ENCODE results near the gene MAN2A2.
A peak's percentile ranks its signal among the peaks of the same experiment; 100 is the strongest.

The MAN2A2 gene

DNA sequence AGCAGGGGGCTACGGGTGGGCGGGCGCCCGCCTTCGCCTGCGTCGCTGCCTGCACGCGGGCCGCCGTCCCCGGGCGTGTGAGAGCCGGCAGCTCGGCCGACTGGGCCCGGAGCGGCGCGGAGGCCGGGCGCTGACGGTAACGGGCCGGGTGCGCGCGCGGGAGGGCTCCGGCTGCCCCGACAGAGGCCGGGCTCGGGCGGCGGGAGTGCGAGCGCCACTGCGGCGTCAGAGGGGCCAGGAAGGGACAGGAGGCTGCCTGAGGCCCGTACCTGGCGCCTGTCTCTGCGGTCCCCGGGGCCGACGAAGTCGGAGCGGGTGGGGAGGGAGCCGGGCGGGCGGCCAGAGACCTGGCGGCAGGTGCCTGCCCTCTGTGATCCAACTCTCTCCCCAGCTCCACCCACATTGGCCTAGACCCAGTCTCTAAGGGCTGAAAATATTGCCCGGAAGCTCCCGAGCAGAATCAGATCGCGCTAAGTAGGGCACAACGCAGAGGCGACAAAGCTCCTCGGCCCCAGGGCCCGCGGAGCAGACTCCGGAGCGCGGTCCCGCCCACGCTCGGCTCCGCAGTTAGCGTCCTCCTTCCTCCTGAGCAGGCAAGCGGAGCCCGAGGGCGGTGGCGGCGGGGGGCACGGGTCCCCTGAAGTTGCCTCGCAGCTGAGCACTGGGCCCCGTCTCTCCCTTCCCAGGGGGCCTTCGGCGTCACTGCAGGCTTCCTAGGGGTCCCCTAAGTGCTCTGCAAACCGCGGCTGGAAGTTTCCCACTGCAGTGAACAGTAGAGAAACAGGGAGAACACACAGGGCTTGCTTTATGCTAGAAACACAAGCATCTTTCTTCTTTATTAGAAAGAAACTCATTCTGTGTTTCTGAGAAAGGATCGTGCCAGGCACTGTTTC lies at the start of gene MAN2A2:
MAN2A2 (plus strand) TSS at position 463 of the 893 bp plus-strand sequence. CDS start 906 bp downstream, outside the sequence.
- in situ Hi-C loops (cut with HindIII; ENCODE audit: low sequenced_read_pairs) = no loop called here
- TF ChIP-seq, protein P1, sequence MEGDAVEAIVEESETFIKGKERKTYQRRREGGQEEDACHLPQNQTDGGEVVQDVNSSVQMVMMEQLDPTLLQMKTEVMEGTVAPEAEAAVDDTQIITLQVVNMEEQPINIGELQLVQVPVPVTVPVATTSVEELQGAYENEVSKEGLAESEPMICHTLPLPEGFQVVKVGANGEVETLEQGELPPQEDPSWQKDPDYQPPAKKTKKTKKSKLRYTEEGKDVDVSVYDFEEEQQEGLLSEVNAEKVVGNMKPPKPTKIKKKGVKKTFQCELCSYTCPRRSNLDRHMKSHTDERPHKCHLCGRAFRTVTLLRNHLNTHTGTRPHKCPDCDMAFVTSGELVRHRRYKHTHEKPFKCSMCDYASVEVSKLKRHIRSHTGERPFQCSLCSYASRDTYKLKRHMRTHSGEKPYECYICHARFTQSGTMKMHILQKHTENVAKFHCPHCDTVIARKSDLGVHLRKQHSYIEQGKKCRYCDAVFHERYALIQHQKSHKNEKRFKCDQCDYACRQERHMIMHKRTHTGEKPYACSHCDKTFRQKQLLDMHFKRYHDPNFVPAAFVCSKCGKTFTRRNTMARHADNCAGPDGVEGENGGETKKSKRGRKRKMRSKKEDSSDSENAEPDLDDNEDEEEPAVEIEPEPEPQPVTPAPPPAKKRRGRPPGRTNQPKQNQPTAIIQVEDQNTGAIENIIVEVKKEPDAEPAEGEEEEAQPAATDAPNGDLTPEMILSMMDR (IDR thresholded peaks at IDR 0.05; ENCODE audit: low read depth, low read length) = no peak
- peak; percentile 32 for DNase-seq (ENCODE audit: low read depth, low spot score)
- H3K4me3 ChIP-seq (ENCODE audit: low read depth, low read length) = peak within 1 kb of the TSS; percentile 66

DNA sequence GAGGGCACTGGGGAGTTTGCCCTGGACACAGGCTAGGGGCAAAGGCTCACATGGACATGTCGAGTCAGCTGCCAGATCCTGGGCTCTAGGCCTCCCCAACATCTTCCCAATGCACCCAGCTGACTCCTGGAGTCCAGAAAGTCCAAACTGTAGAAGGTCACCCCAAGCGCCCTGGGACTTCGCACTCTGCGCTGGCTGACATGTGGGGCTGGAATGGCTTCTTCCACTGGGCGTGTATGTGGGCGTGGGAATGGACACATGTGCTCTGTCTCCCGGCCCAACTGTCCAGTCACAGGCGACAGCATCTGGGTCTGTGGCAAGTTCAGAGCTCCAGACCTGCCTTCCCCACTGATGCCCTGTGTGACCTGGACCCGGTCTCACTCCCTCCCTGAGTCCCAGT lies 48.0 kb upstream of the MAN2A2 start:
- no peak for DNase-seq (ENCODE audit: low read depth, low spot score)
- H3K4me3 ChIP-seq (ENCODE audit: low read depth, low read length) = no peak overlapping the region
- in situ Hi-C loops (cut with HindIII; ENCODE audit: low sequenced_read_pairs) = no loop called here
- TF ChIP-seq, protein P1 (IDR thresholded peaks at IDR 0.05; ENCODE audit: low read depth, low read length) = no peak

DNA sequence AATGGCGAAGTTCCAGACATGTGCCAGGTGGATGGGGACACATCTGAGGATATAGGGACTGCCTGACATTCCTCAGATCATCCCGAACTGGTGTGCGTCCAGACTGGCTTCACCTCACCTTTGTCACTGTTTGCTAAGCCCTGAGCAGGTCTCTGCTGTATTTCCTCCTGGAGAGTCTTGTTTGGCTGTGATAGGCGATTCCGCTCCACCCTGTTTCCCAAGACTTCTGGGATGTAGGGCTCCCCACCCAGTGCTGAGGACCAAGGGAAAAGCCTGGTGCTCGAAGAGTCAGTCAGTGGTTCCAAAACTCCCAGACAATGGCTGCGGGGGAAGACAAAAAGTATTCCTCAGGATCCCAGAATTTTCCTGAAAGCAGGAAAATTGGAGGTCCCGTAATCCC lies 45.8 kb upstream of the MAN2A2 start:
- no peak overlapping the region for H3K4me3 ChIP-seq (ENCODE audit: low read depth, low read length)
- TF ChIP-seq, protein P1 (IDR thresholded peaks at IDR 0.05; ENCODE audit: low read depth, low read length) = no peak
- in situ Hi-C loops (cut with HindIII; ENCODE audit: low sequenced_read_pairs) = no loop called here
- no peak for DNase-seq (ENCODE audit: low read depth, low spot score)

DNA sequence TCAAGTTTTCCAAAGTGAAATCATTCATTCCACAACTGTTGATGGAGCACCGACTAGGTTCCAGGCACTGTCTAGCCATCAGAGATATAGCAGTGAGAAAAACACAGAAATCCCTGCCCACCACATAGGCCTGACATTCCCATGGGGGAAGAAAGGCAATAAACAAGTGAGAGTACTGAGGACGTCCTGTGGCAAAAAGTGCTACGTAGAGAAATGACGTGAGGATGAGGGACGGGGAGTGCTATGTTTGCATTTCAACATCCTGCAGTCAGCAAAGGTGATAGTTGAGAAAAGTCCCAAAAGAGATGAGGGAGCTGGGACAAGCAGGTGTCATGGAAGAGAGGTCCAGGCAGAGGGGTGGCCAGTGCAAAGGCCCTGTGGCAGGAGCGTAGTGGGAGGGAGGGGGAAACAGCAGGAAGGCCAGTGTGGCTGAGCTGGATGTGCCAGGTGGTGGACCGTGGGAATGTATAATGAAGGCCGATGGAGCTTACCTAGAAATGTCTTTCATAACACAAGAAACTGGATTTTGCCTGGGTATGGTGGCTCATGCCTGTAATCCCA lies 45.1 kb upstream of the MAN2A2 start:
- TF ChIP-seq, protein P1 (IDR thresholded peaks at IDR 0.05; ENCODE audit: low read depth, low read length) = no peak
- DNase-seq (ENCODE audit: low read depth, low spot score) = no peak
- in situ Hi-C loops (cut with HindIII; ENCODE audit: low sequenced_read_pairs) = no loop called here
- H3K4me3 ChIP-seq (ENCODE audit: low read depth, low read length) = no peak overlapping the region

DNA sequence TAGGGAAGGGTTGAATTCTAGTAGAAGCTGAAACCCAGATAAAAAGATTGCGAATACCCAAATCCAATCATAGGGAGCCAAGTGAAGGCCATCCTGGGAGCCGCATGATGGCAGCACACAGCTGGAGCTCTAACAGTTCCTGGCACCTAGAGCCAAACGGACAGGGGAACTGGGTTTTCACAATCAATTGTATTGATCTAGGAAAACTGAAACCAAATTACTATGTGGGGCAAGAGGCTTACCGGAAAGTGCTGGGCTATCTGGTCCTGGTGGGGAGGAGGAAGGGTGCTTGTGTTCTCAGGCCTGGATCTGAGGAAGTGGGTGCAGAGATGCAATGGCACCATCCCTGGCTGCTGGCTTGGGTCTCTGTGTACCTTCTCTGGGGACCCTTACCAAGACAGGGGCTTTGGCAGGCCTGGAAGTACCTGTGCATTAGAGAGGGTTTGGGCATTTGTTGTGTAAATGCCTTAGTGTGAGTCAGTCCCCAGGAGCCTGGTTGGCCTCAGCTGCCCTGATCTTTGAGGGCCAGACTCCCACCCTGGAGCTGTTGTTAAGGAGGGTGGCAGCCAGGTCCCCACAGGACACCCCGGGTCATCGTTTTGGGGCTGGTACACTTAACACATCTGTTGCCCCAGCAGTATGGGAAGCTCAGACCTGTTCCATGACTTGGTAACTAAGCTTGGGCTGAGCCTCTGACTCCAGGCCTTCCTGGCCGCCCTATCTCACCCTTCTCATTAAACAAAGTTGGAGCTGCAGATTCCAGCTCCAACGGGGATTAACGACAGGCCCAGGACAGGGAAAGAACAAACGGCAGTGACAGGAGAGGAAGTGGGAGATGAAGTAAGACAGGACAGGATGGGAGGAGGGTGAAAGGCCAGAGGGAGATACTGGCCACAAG lies 43.6 kb upstream of the MAN2A2 start:
- no peak overlapping the region for H3K4me3 ChIP-seq (ENCODE audit: low read depth, low read length)
- no peak for DNase-seq (ENCODE audit: low read depth, low spot score)
- in situ Hi-C loops (cut with HindIII; ENCODE audit: low sequenced_read_pairs) = no loop called here
- TF ChIP-seq, protein P1 (IDR thresholded peaks at IDR 0.05; ENCODE audit: low read depth, low read length) = no peak

DNA sequence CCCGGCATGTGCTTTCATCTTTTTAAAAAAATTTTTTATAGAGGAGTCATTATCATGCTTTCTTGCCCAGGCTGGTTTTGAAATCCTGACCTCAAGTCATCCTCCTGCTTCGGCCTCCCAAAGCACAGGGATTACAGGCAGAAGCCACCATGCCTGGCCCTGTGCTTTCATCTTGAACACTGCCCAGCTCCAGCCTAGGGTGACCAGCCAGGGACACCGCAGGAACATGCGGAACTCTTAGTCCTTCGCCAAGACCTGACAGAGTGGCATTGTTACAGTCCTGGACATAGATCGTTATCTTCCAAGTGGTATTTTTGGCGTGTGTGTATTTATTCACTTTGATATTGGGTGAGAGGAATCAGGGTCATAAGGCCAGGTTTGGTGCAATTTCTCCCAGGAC lies 42.7 kb upstream of the MAN2A2 start:
- TF ChIP-seq, protein P1 (IDR thresholded peaks at IDR 0.05; ENCODE audit: low read depth, low read length) = no peak
- in situ Hi-C loops (cut with HindIII; ENCODE audit: low sequenced_read_pairs) = no loop called here
- no peak for DNase-seq (ENCODE audit: low read depth, low spot score)
- no peak overlapping the region for H3K4me3 ChIP-seq (ENCODE audit: low read depth, low read length)
